Measurements from ENCODE around the gene MT1A.
"Not testable (repeated sequence)": the region's sequence is repeated elsewhere in the genome, so short reads cannot be mapped to it uniquely, and the experiment has no call there.

The MT1A gene

DNA sequence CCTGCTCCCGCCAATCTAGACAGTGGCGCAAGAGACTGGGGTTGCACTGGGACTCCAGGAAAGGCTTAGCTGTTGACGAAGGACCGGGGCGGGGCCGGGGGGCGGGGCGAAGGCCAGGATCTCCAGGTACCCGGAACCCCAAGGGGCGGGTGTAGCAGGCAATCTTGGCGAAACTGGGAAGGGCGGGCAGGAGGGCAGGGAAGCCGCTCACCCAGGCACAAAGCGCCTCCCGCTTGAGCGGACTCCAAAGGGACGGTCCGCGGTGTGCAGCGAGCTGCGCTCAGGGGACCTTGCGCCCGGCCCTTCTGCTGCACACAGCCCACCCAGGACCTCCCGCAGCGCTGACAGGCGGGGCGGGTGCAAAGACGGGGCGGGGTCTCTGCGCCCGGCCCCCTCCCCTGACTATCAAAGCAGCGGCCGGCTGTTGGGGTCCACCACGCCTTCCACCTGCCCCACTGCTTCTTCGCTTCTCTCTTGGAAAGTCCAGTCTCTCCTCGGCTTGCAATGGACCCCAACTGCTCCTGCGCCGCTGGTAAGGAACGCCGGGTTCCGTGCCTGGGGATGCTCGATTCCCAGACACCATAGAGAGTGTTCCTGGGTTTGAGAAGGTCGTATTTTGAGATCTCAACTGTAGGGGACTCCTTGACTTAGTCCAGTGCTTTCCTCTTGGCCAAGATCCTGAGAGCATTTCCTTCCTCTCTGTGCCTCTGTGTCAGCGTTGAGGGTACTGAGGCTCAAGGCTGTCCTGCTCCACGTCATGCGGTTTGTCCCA lies 19.3 kb downstream of the MT1A start, which contains the start of gene MT1F:
TSS of gene MT1F (plus strand) at position 405 of the 772 bp plus-strand sequence. CDS start at position 505, 100 bp downstream.
- no peak for DNase-seq (ENCODE audit: low read depth)

DNA sequence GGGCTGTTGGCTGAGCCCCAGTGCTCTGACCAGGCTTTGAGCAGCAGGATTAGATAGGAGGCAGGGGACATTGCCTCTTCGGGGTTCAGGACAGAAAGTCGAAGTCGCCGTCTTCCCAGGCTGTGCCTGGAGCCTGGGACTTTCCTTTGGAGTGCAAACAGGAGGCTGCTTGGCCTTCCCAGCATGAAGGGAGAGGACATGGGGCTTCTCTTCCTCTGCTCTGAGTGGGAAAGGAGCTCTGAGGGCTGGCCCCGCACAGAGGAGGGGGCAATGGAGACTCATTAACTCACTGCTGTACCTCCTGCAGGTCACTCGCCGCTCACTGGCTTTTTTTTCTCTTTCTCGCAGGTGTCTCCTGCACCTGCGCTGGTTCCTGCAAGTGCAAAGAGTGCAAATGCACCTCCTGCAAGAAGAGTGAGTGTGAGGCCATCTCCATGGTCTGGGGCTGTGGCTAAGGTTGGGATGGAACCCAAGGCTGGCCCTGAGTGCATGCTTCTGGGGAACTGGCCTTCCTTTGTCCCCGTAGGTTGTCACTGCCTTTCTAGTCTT lies 19.9 kb downstream of the MT1A start:
- no peak for DNase-seq (ENCODE audit: low read depth)

DNA sequence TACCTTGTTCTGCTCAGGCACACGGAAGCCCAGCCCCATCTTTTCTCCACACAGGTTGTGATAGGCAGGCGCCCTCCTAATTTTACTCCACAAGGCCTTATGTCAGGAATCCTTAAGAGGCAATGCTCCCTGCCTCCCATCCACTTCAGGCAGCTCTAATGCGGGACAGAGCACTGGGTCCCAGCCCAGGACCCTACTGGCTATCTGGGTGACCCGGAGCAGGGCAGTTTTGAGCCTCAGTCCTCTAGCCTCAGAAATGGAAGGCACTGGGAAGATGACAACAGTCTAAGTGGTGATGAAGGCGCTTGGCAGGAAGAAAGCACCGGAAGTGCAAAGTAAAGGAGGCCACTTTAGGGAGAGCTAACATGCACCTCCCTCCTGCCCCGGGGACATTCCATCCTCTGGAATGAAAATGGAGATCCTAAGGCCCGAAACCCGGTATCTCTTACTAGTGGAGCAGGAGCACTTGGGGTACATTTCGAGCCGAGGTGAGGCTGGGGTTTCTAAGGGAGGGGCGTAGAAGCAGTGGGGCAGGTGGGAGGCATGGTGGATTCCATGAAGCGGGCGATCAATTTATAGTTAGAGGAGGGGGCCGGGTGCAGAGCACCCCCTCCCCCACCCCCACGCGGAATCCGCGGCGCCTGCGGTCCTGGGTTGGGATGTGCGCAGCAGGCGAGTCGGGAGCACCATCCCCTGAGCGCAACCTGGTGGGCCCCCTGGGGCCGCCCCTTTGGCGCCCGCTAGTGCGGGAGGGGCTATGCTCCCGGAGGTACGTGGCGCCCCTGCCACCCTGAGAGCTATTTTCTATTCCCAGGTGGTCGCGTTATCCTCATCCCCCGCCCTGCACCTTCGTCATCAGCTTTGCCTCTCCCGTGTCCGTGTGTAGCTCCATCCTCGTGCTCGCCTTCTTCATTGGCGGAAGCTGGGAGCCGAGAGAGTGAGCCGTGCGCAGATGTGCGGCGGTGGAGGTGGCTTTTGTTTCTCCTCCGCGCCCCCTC lies 24.2 kb downstream of the MT1A start:
- no peak for DNase-seq (ENCODE audit: low read depth)

DNA sequence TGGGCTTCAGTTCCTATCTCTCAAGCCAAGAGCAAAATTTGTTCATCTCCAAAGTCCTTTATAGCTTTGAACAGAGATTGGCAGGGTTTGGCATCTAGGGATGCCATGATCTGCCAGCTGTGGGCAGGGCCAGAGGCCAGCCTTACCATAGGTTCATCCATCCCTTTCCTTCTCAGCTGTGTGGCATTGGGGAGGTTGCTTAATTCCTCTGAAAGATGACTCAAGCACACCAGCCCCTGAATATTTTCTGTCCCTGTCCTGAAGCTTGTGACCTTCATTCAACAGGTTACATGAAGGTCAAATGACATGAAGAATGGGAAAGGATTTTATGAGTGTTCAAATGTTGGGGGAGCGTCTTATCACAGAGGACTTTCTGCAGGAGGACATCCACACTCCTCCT lies 26.0 kb downstream of the MT1A start:
- no peak for DNase-seq (ENCODE audit: low read depth)

DNA sequence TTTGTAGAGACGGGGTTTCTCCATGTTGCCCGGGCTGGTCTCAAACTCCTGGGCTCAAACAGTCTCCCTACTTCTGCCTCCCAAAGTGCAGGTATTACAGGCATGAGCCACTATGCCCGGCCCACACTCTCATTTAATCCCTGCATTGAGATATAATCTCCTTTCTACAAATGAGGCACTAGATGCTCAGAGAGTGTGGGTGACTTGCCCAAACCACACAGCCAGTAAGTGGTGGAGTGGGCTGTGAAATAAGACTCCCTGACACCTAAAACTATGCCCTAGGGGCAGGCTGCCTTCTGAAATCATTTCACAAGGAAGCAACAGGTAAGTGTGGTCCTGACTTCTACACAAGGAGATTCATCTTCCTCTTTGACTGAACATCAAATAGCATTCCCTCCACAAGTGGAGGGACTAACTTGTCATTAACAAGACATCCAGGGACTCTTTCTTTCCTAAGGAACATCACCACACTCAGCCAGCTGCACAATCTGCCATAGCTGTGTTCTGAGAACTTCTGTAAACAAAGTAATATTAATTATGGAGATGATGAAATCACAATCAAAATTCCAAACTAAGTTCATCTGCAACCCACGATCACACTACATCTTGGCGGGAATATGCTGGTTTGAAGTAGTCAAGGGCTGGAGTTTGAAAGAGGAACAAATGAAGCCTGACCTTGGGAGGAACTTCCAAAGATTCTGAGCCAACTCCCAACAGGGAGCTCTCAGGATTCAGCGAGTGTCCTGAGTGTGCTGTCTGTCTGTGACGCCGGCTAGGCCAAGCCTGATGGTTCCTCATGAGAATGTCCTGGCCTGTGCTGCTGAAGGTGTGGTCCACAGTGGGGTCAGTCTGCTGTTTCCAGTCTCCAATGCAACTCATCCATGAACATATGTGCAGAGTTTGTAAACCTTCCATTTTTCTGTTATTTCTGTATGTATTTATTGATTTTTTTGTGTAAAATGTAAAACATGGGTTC lies 27.1 kb downstream of the MT1A start:
- DNase-seq (ENCODE audit: low read depth): not testable (repeated sequence)

DNA sequence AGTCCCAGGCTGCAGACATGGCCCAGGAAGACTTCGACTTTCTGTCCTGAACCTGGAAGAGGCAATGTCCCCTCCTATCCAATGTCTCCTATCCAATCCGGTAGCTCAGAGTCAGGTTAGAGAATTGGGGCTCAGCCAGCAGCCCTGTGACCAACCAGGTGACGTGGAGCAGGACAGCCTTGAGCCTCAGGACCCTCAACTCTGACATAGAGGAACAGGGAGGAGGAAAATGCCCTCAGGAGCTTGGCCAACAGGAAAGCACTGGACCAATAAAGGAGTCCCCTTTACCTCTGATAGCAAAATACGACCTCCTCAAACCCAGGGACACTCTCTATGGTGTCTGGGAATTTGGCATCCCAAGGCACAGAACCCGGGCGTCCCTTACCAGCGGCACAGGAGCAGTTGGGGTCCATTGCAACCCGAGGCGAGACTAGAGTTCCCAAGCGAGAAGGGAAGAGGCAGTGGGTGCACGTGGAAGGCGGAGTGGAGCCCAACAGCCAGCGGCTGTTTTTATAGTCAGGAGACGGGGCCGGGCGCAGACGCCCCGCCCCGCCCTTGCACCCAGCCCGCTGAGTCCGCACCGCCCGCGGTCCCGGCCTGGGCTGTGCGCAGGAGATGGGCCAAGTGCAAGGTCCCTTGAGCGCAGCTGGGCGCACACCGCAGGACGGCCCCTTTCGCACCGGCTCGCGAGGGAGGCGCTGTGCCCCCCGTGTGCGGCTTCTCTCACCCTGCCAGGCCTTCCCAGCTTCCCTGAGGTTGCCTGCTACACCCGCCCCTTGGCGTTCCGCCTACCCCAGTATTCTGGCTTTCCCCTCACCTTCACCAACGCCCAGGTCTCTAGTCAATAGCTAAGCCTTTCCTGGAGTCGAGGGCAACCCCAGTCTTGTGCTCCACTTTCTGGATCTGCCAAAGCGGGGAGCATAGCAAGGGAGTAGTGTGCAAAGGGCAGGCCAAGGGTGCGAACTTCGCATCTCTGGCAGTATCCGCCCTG lies 29.4 kb downstream of the MT1A start, which contains the start of gene MT1G:
TSS of gene MT1G (minus strand) at position 485 of the 991 bp plus-strand sequence. CDS start at position 413, 72 bp downstream.
- DNase-seq (ENCODE audit: low read depth): no peak

DNA sequence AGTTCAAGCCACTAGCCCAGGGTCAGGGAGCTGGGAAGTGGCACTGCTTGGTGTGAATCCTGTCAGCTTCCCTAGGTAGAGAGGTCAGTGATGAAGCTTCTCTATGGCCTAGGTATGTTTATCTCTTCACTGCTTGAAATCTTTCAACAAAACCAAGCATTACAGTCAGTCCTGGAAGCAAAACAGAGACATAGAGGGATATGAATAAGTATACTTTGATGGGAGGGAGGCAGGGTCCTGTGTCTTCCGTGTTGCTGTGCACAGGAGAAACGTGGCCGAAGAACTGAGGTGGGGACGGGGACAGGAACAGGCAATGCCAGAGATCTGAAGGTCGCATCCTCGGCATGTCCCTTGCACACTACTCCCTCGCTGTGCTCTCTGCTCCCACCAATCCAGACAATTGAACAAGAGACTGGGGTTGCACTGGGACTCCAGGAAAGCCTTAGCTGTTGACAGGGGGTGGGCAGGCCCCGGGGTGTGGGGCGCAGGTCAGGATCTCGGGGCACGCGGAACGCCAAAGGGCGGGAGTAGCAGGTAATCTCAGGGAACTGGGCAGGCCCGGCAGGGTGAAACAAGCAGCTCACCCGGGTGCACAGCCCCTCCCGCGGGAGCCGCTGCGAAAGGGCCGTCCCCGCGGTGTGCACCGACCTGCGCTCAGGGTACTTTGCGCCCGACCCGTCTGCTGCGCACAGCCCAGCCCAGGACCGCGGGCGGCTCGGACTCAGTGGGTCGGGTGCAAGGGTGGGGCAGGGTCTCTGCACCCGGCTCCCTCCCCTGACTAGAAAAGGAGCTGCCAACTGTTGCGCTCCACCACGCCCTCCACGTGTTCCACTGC lies 30.8 kb downstream of the MT1A start, which contains the start of gene MT1H:
TSS of gene MT1H (plus strand) at position 810 of the 835 bp plus-strand sequence. CDS start 71 bp downstream, outside the sequence.
- DNase-seq (ENCODE audit: low read depth): no peak

DNA sequence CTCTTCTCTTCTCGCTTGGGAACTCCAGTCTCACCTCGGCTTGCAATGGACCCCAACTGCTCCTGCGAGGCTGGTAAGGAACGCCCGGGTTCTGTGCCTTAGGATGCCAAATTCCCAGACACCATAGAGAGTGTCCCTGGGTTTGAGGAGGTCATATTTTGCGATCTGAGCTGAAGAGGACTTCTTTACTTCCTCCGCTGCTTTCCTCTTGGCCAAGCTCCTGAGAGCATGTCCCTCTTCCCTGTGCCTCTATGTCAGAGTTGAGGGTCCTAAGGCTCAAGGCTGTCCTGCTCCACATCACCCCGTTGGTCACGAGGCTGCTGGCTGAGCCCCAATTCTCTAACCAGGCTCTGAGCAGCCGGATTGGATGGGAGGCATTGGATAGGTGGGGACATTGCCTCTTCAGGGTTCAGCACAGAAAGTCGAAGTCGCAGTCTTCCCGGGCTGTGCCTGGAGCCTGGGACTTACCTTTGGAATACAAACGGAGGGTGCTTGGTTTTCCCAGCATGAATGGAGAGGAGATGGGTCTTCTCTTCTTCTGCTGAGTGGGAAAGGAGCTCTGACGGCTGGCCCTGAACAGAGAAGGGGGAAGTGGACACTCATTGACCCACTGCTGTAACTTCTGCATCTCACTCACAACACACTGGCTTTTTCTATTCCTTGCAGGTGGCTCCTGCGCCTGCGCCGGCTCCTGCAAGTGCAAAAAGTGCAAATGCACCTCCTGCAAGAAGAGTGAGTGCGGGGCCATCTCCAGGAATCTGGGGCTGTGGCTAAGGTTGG lies 31.6 kb downstream of the MT1A start:
- no peak for DNase-seq (ENCODE audit: low read depth)

DNA sequence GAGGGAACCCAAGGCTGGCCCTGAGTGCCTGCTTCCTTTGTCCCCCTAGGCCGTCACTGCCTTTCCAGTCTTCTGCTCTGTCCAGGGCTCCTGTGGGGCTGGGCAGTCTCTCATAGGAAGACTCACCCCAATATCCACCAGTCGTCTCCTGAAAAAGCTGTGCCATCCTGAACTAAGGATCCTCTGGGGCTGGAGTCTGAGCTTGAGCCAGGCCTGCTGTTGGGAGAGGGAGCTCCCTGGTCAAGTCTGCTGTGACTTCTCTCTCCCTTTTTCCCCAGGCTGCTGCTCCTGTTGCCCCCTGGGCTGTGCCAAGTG lies 32.1 kb downstream of the MT1A start:
- DNase-seq (ENCODE audit: low read depth): no peak

DNA sequence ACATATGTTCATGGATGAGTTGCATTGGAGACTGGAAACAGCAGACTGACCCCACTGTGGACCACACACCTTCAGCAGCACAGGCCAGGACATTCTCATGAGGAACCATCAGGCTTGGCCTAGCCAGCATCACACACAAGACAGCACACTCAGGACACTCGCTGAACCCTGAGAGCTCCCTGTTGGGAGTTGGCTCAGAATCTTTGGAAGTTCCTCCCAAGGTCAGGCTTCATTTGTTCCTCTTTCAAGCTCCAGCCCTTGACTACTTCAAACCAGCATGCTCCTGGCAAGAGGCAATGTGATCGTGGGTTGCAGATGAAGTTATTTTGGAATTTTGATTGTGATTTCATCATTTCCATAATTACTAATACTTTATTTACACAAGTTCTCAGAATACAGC lies 33.2 kb downstream of the MT1A start:
- DNase-seq (ENCODE audit: low read depth): not testable (repeated sequence)

DNA sequence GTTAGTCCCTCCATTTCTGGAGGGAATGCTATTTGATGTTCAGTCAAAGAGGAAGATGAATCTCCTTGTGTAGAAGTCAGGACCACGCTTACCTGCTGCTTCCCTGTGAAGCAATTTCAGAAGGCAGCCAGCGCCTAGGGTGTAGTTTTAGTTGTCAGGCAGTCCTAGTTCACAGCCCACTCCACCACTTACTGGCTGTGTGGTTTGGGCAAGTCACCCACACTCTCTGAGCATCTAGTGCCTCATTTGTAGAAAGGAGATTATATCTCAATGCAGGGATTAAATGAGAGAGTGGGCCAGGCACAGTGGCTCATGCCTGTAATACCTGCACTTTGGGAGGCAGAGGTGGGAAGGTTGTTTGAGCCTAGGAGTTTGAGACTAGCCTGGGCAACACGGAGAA lies 33.7 kb downstream of the MT1A start:
- DNase-seq (ENCODE audit: low read depth): not testable (repeated sequence)

DNA sequence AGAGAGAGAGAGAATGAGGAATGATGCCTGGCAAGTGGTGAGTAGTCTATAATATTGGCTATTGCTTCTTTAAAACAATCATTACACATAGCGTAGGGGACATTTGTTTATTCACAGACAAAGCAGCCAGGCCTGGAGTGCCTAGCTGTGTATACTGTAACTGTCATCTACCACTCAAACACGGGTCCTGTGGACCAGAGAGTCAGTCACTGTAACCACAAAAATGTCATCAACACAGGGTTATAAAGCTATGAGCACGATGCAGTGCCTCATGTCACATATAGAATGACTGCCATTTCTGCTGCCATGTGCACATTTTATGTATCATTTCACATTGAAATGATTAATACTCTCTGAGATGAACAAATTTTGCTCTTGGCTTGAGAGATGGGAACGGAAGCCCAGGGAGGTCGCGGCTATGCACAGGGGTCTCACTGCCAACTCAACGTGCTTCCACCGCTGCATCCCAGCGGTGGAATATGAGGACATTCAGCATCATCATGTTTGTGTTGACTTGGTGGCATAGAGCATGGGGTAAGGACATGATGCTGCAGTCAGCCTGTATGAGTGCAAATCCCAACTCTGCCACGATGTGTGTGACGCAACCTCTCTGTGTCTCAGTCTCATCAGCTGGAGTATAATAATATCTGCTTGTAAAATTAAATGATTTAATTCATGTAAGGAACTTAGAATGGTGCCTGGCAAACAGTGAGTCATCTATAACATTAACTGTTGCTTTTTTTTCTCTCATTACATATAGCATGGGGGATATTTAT lies 34.5 kb downstream of the MT1A start:
- DNase-seq (ENCODE audit: low read depth): no peak

DNA sequence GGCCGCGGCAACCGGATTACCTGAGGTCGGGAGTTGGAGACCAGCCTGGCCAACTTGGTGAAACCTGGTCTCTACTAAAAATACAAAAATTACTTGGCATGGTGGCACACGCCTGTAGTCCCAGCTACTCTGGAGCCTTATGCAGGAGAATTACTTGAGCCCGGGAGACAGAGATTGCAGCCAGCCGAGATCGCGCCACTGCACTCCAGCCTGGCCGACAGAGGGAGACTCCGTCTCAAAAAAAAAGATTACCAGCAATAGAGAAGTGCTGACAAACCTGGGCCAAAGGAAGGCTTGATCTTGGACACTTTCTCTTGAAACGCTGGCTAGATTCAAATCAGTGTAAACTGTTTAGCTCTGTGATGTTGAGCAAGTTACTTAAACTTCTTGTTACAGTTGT lies 35.5 kb downstream of the MT1A start:
- no peak for DNase-seq (ENCODE audit: low read depth)

DNA sequence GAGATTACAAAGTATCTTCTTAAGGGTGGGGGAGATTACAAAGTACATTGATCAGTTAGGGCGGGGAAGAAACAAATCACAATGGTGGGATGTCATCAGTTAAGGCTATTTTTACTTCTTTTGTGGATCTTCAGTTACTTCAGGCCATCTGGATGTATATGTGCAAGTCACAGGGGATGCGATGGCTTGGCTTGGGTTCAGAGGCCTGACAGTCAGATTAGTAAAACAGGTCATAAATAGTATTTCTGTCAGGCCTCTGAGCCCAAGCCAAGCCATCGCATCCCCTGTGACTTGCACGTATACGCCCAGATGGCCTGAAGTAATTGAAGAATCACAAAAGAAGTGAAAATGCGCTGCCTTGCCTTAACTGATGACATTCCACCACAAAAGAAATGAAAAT lies 36.1 kb downstream of the MT1A start:
- not testable (repeated sequence) for DNase-seq (ENCODE audit: low read depth)

DNA sequence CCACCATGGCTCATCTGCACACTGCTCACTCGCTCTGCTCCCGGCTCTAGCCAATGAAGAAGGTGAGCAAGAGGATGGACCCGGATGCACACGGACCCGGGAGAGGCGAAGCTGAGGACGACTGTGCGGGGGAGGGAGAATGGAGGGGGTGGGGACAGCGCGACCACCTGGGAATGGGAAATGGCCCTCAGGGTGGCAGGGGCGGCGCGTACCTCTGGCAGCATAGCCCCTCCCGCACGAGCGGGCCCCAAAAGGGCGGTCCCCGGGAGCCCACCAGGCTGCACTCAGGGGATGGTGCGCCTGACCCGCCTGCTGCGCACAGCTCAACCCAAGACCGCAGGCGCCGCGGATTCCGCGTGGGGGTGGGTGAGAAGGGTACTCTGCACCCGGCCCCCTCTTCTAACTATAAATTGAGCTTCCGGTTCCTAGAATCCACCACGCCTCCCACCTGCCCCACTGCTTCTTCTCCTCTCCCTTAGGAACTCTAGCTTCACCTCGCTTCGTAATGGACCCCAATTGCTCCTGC lies 37.3 kb downstream of the MT1A start:
- no peak for DNase-seq (ENCODE audit: low read depth)

DNA sequence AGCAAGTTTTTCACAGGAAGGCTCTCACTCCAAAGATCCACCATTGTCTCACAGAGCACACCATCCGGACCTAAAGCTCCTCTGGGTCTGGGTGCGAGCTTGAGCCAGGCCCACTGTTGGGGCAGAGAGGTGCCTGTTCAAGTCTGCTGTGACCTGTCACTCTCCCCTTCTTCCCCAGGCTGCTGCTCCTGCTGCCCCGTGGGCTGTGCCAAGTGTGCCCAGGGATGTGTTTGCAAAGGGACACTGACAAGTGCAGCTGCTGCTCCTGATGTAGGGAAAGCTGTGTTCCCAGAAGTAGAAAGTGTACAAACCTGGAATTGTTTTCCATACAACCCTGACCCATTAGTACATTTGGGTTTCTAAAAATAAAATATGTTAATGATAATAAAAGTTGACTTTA lies 39.0 kb downstream of the MT1A start:
- no peak for DNase-seq (ENCODE audit: low read depth)

DNA sequence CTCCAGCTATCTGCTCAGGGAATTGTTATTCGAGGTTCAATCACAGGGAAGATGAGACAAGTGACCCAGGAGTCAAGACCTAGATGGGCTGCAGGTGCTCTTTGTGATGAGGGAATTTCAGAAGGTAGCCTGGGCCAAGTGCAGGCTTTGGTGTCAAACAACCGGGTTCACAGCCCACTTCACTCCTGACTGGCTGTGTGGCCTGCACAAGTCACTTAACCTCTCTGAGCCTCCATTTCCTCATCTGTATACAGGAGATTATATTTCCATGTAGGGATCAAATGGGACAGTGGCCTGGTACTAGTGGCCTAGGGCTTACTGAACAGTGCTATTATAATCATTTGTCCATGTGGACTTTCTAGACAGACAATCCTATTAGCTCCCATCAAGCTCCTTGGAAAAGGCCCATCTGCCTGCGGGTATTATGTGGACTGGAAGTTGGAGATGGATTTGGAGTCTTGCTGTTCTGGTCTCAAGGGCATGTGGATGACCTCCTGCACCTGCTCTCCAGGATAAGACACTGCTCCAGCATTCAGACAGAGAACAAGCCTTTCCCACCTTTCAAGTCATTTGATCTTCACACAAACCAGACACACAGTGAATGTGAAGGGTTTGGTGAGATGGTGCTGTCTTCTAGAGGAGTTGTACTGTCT lies 40.7 kb downstream of the MT1A start:
- DNase-seq (ENCODE audit: low read depth): no peak
